Lung (tissue), 12 donors: ENCODE results near the gene GATB. TPM values are rescaled to one million over a fixed set of nuclear protein-coding genes. Genes with fewer than 3 reads are reported as not detected.

Experiments
- ATAC-seq: fragments of 200-7000 bp; cut with Tn5 transposase; one replicate; pipeline ENCODE4 v1.9.1; 2020; ENCODE audit warnings: moderate number of reproducible peaks; ENCODE audit not compliant: insufficient read depth, low FRiP score
- DNase-seq, 3 donors: peaks; one replicate each; pipeline ENCODE4 v3.0.0-alpha.2; 2013 to 2017
- H3K27ac ChIP-seq, 2 donors: one replicate each; pipeline ENCODE4 v1.5.1; 2013; ENCODE audit warnings: mild to moderate bottlenecking in 2 of 2, moderate library complexity in 2 of 2, control low read depth in 1 of 2, inconsistent platforms in 1 of 2, low read depth in 1 of 2, low read length in 1 of 2
- H3K27me3 ChIP-seq, 3 donors: one replicate each; pipeline ENCODE4 v1.5.1; 2013; ENCODE audit warnings: low read length in 2 of 3; ENCODE audit not compliant: control insufficient read depth in 3 of 3, insufficient read depth in 3 of 3
- H3K36me3 ChIP-seq, 4 donors: one replicate each; pipeline ENCODE4 v1.5.1; 2013; ENCODE audit warnings: low read length in 4 of 4, mild to moderate bottlenecking in 1 of 4, moderate library complexity in 1 of 4; ENCODE audit not compliant: control insufficient read depth in 4 of 4, insufficient read depth in 4 of 4
- H3K4me1 ChIP-seq, 5 donors: one replicate each; pipeline ENCODE4 v1.5.1; 2013; ENCODE audit warnings: low read length in 5 of 5, mild to moderate bottlenecking in 2 of 5, moderate library complexity in 1 of 5; ENCODE audit not compliant: control insufficient read depth in 5 of 5, insufficient read depth in 5 of 5
- H3K4me3 ChIP-seq: one replicate; pipeline ENCODE4 v1.5.1; 2013; ENCODE audit warnings: mild to moderate bottlenecking, control low read depth, moderate library complexity
- H3K9ac ChIP-seq, 2 donors: one replicate each; pipeline ENCODE4 v1.5.1; 2013; ENCODE audit warnings: low read length in 2 of 2, control low read depth in 1 of 2; ENCODE audit not compliant: insufficient read depth in 1 of 2
- H3K9me3 ChIP-seq, 4 donors: one replicate each; pipeline ENCODE4 v1.5.1; 2013; ENCODE audit warnings: low read length in 3 of 4, mild to moderate bottlenecking in 1 of 4, moderate library complexity in 1 of 4; ENCODE audit not compliant: control insufficient read depth in 4 of 4, insufficient read depth in 3 of 4
- WGBS, 2 donors: extraction: QIAGEN DNeasy Blood & Tissue Kit; methylation state at CpG; one replicate each; pipeline ENCODE4 v1.1.7; 2013; 5-methylcytosine and 5-hydroxymethylcytosine counted together
- polyA plus RNA-seq, 2 donors: library from polyadenylated mRNA; stranded (reverse); fragments of 200-250 nt; gene quantifications; one replicate each; pipeline ENCODE4 v1.2.1, GENCODE V29; 2013
- total RNA-seq, 2 donors: library from RNA; depleted of rRNA in 1 of 2; stranded (reverse); fragments of >200 nt in 1 of 2; gene quantifications; one replicate each; pipeline ENCODE4 v1.2.1, GENCODE V29; 2014 to 2021
- TF ChIP-seq, protein P1 (sequence below): IDR thresholded peaks from 2 replicates; pipeline ENCODE4 v1.5.1; 2012; ENCODE audit warnings: mild to moderate bottlenecking; ENCODE audit errors: control extremely low read depth, extremely low read depth
- donor health status: control.
- donor health status: control.
- donor health status: Bipolar disorder and iron deficiency.
- donor health status: healthy.
- donor health status: DM: yes; HTN: yes; CAD: no.

The GATB gene
- total and polyA plus RNA-seq, 4 donors, result 11.0 to 18.4 (median 15.6) TPM

GRCh38 chr4:151703401-151703800, 57.4 kb downstream of the GATB start:
- TF ChIP-seq, protein P1, sequence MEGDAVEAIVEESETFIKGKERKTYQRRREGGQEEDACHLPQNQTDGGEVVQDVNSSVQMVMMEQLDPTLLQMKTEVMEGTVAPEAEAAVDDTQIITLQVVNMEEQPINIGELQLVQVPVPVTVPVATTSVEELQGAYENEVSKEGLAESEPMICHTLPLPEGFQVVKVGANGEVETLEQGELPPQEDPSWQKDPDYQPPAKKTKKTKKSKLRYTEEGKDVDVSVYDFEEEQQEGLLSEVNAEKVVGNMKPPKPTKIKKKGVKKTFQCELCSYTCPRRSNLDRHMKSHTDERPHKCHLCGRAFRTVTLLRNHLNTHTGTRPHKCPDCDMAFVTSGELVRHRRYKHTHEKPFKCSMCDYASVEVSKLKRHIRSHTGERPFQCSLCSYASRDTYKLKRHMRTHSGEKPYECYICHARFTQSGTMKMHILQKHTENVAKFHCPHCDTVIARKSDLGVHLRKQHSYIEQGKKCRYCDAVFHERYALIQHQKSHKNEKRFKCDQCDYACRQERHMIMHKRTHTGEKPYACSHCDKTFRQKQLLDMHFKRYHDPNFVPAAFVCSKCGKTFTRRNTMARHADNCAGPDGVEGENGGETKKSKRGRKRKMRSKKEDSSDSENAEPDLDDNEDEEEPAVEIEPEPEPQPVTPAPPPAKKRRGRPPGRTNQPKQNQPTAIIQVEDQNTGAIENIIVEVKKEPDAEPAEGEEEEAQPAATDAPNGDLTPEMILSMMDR, result no peak
- Histone ChIP-seq H3K4me3 (no peak overlapping the region), H3K36me3 (peaks cover 0 to 16% (median 8%) of the 10 kb centered on the region in 4 donors), H3K9ac (no peak overlapping the region), H3K27me3 (no peaks in the 10 kb centered on the region), H3K9me3 (no peaks in the 10 kb centered on the region), H3K4me1 (no peaks in the 10 kb centered on the region), H3K27ac (no peak overlapping the region)
- WGBS, 2 donors, result 95% methylated on average over 3 of the region's 3 CpGs
- ATAC-seq (no peak), DNase-seq (no peak)

DNA sequence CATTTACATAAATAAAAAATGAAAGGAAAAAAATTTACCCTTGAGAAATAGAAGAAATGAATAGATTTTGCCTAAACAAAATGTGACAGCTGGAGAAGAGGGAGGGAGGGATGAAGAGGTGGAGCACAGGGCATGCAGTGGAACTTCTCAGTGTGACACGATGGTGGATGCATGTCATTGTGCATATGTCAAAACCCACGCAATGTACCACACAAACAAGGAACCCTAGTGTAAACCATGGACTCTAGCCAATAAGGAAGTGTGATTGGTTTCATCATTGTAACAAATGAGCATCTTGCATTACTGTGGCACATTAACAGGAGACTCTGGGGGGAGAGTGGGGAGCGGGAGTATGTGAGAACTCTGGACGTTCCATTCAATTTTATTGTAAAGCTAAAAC, 58.6 kb downstream of the GATB start:
- Histone ChIP-seq H3K9me3 (no peaks in the 10 kb centered on the region), H3K4me3 (no peak overlapping the region), H3K27me3 (no peaks in the 10 kb centered on the region), H3K27ac (no peak overlapping the region), H3K4me1 (no peaks in the 10 kb centered on the region), H3K9ac (no peak overlapping the region), H3K36me3 (peaks cover 0 to 8% (median 5%) of the 10 kb centered on the region in 4 donors)
- DNase-seq (no peak), ATAC-seq (no peak)
- WGBS, 2 donors, result 44 to 65% methylated on average over 4 of the region's 4 CpGs
- TF ChIP-seq, protein P1, result no peak

- DNase-seq (no peak), ATAC-seq (no peak)
- WGBS, 2 donors, result 88 to 89% methylated on average over 16 of the region's 16 CpGs
- H3K27me3 ChIP-seq, result no peaks in the 10 kb centered on the region
- H3K4me1 ChIP-seq, result no peaks in the 10 kb centered on the region
- H3K9me3 ChIP-seq, result no peaks in the 10 kb centered on the region
- TF ChIP-seq, protein P1, result no peak
- H3K27ac ChIP-seq, result no peak overlapping the region
- H3K36me3 ChIP-seq, result peaks cover 0 to 8% (median 5%) of the 10 kb centered on the region in 4 donors
- no peak overlapping the region for H3K9ac ChIP-seq
- no peak overlapping the region for H3K4me3 ChIP-seq
Measured at GRCh38 chr4:151700566-151701316, 60.1 kb downstream of the GATB start.

GRCh38 chr4:151698213-151698612, 62.6 kb downstream of the GATB start:
- no peaks in the 10 kb centered on the region for H3K27me3 ChIP-seq
- DNase-seq, result no peak
- peaks cover 0 to 4% (median 0%) of the 10 kb centered on the region in 5 donors for H3K4me1 ChIP-seq
- H3K27ac ChIP-seq, result no peak overlapping the region
- no peak overlapping the region for H3K9ac ChIP-seq
- H3K36me3 ChIP-seq, result peaks cover 0 to 6% (median 5%) of the 10 kb centered on the region in 4 donors
- WGBS, 2 donors, result 97 to 99% methylated on average over 6 of the region's 6 CpGs
- no peak overlapping the region for H3K4me3 ChIP-seq
- H3K9me3 ChIP-seq, result no peaks in the 10 kb centered on the region
- TF ChIP-seq, protein P1, result no peak
- ATAC-seq, result no peak
